Mucosa of descending colon (tissue), 3 donors: ENCODE results near the gene EME2. TPM values are rescaled to one million over a fixed set of nuclear protein-coding genes. Genes with fewer than 3 reads are reported as not detected.

Experiments used
- ATAC-seq: fragments of 200-7000 bp; cut with Tn5 transposase; one replicate; pipeline ENCODE4 v1.9.1; 2020; ENCODE audit warnings: mild to moderate bottlenecking, moderate library complexity
- DNase-seq, 3 donors: peaks; one replicate each; pipeline ENCODE4 v3.0.0-alpha.2; 2020
- H3K36me3 ChIP-seq: fragments of 200-600 bp; one replicate; pipeline ENCODE4 v1.8.0; 2021; ENCODE audit warnings: low read depth, mild to moderate bottlenecking
- H3K4me1 ChIP-seq: fragments of 200-600 bp; one replicate; pipeline ENCODE4 v1.8.0; 2021; ENCODE audit warnings: low read depth, mild to moderate bottlenecking
- H3K4me3 ChIP-seq: fragments of 200-600 bp; one replicate; pipeline ENCODE4 v1.8.0; 2021; ENCODE audit warnings: mild to moderate bottlenecking
- H3K9me3 ChIP-seq: fragments of 200-600 bp; one replicate; pipeline ENCODE4 v1.8.0; 2021; ENCODE audit warnings: mild to moderate bottlenecking
- intact Hi-C, 2 donors: fragments of 100-400 bp; cut with DNase I in 1 of 2; cut with micrococcal nuclease in 1 of 2; formaldehyde crosslinking; loops; one replicate each; pipeline versions ENCODE4 v1.11.0 to v1.11.1; 2022; cut with DNase I, micrococcal nuclease
- total RNA-seq, 3 donors: library from RNA; stranded (reverse); fragmentation: NEBNext Ultra II Directional in 2 of 3; extraction: Animal tissue kit (Norgen Biotek cat#: 25700) in 2 of 3; gene quantifications; one replicate each; pipeline versions ENCODE4 v1.2.1 to v1.2.4, GENCODE V29; 2021 to 2023
- TF ChIP-seq, protein P1 (sequence below): fragments of 200-600 bp; IDR thresholded peaks from one replicate; pipeline ENCODE4 v1.8.0; 2022; ENCODE audit warnings: antibody characterized with exemption, mild to moderate bottlenecking
- donor health status: DM: no; HTN: no; CAD: no; lungs with moderate emphysema.
- donor health status: DM: no; HTN: no; CAD: no.
- donor health status: DM: no; HTN: yes; CAD: no.

The EME2 gene
- total RNA-seq, 3 donors from 2014 or later, result 18.4 to 43.1 (median 24.7) TPM

DNA sequence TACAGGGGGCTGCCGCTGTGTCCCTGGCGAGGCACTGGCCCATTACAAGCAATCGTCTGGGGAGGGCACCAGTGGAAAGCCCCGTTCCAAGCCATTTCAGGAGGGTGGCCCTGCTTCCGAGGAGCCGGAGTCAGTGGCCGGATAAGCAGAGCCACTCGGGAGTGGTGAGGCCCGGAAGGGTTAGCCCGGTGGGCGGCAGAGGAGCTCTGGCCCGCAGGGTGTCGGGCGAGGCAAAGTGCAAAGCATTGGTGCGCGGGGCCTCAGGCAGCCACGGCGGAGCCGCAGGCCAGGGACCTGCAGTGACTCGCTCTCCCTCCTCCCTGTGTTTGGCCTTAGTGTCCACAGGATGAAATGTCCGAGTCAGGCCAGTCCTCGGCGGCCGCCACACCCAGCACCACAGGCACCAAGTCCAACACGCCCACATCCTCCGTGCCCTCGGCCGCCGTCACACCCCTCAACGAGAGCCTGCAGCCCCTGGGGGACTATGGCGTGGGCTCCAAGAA lies 25.9 kb upstream of the EME2 start:
- H3K9me3 ChIP-seq, result no peaks in the 10 kb centered on the region
- TF ChIP-seq, protein P1, sequence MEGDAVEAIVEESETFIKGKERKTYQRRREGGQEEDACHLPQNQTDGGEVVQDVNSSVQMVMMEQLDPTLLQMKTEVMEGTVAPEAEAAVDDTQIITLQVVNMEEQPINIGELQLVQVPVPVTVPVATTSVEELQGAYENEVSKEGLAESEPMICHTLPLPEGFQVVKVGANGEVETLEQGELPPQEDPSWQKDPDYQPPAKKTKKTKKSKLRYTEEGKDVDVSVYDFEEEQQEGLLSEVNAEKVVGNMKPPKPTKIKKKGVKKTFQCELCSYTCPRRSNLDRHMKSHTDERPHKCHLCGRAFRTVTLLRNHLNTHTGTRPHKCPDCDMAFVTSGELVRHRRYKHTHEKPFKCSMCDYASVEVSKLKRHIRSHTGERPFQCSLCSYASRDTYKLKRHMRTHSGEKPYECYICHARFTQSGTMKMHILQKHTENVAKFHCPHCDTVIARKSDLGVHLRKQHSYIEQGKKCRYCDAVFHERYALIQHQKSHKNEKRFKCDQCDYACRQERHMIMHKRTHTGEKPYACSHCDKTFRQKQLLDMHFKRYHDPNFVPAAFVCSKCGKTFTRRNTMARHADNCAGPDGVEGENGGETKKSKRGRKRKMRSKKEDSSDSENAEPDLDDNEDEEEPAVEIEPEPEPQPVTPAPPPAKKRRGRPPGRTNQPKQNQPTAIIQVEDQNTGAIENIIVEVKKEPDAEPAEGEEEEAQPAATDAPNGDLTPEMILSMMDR, result no peak
- DNase-seq, result no peak
- H3K4me3 ChIP-seq, result no peak overlapping the region
- H3K36me3 ChIP-seq, result peaks cover 9% of the 10 kb centered on the region
- no peak for ATAC-seq
- no peaks in the 10 kb centered on the region for H3K4me1 ChIP-seq
- intact Hi-C loops, result no loop called here

DNA sequence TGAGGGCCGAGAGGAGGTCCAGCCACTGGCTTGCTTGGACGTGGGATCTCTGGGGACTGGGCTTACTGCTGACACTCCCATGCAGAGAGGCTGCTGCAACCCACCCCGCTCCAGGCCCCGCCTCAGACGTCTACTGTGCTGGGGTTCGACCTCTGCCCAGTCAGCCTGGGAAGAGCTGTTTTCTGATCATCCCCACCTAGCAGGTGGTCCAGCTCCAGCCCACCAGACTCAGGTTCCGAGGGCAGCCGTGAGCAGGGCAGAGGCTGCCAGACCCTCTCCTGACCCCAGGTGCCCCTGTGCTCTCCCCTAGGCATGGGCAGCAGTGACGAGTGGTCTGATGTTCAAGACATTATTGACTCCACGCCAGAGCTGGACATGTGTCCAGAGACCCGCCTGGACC lies 24.7 kb upstream of the EME2 start:
- DNase-seq, result no peak

DNA sequence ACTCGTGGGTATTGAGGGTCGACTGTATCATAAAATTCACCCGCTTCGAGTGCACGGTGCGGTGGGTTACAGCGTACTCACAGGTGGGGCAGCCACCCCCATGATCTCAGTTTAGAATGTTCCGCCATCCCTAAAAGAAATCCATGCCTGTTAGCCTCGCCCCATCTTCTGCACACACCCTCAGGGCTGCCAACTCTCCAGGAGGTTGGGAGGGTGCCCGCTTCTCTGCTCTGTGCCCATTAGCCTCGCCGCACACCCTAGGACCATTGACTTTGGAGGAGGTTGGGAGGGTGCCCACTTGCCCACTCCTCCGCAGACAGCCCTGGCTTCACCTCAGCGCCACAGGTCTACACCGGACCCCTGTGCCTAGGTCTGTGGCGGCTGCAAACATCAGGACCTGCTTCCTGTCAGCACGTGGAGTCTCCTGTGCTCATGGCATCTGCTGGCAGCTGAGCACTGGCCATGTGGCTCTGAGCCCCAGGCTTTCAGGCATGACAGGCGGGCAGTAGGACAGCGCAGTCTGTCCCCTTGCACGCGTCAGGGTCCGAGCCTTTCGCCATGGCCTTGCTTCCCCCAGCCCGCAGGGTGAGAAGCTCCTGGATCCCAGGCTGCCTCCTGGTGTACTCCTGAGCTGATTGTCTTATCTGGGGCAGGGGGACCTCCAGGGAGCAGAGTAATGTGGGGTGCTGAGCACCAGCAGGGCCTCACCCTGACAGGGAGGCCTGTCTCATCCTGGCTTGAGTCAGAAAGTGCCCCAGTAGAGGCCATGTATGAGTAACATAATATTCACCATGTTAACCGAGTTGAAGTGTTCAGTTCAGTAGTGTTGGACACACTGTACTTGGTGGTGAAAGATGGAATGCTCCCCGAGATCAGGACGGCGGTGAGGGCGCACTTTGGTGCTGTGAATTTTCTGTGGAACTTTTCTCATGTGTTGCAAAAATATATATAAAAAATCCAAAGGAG lies 23.2 kb upstream of the EME2 start:
- intact Hi-C loops, result no loop called here
- TF ChIP-seq, protein P1, result no peak
- DNase-seq, result no peak
- Histone ChIP-seq H3K4me3 (no peak overlapping the region), H3K9me3 (no peaks in the 10 kb centered on the region), H3K36me3 (peaks cover 9% of the 10 kb centered on the region), H3K4me1 (no peaks in the 10 kb centered on the region)
- ATAC-seq, result no peak

More for the DNA sequence above, 24.7 kb upstream of the EME2 start:
- peaks cover 9% of the 10 kb centered on the region for H3K36me3 ChIP-seq
- ATAC-seq, result no peak
- no peaks in the 10 kb centered on the region for H3K9me3 ChIP-seq
- TF ChIP-seq, protein P1, result no peak
- H3K4me1 ChIP-seq, result no peaks in the 10 kb centered on the region
- intact Hi-C loops, result no loop called here
- no peak overlapping the region for H3K4me3 ChIP-seq

DNA sequence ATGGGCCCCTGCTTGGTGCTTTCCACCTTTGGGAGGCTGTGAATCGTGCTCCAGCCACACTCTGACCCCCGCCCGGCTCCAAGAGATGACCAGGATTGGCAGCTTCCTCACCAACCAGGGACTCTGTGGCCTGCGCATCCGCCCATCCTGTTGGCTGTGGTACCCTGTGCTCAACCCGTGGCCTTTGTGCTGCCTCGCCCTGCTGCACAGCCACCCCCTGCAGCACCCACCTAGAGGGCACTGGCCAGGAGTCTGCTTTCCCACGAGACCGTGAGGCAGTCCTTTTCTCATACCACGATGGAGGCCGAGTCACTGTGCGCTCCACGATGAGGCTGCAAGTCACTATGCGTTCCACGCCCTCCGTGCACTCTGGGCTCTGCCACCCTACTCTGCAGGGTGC lies 20.7 kb upstream of the EME2 start:
- TF ChIP-seq, protein P1, result no peak
- H3K36me3 ChIP-seq, result peaks cover 9% of the 10 kb centered on the region
- no peaks in the 10 kb centered on the region for H3K9me3 ChIP-seq
- peaks cover 4% of the 10 kb centered on the region for H3K4me1 ChIP-seq
- intact Hi-C loops, result no loop called here
- DNase-seq (no peak), ATAC-seq (no peak)
- no peak overlapping the region for H3K4me3 ChIP-seq

DNA sequence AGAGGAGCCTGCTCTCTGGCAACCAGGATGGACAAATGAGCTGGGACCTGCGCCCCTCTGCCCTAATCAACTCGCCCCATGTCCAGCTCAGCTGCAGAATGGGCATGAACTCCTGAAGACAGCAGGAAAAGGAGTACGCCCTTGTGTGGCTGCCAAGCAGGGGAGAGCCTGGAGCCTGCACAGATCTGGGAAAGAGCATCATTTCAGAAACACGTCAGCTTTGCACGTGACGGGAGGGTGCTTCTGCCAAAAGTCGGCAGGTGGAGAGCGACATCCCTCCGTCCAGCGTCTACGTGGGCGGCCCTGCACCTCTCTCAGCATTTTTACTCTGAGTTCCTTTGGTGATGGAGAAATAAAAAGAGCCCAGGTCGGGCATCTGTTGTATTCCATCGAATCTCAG lies 19.8 kb upstream of the EME2 start:
- Histone ChIP-seq H3K36me3 (peaks cover 3% of the 10 kb centered on the region), H3K9me3 (no peaks in the 10 kb centered on the region), H3K4me3 (no peak overlapping the region), H3K4me1 (peaks cover 13% of the 10 kb centered on the region)
- TF ChIP-seq, protein P1, result no peak
- DNase-seq (no peak), ATAC-seq (no peak)
- intact Hi-C loops, result no loop called here
